Measurements from ENCODE around the gene NUP153. TPM values are rescaled to one million over a fixed set of nuclear protein-coding genes. Genes with fewer than 3 reads are reported as not detected.

NUP153 gene
- total and polyA plus RNA-seq, 10 of the 15 experiments (the other 5 are each of a cell fraction or from before 2014, with no cell fraction given): 13.9 to 77.7 (median 56.2) TPM

DNA sequence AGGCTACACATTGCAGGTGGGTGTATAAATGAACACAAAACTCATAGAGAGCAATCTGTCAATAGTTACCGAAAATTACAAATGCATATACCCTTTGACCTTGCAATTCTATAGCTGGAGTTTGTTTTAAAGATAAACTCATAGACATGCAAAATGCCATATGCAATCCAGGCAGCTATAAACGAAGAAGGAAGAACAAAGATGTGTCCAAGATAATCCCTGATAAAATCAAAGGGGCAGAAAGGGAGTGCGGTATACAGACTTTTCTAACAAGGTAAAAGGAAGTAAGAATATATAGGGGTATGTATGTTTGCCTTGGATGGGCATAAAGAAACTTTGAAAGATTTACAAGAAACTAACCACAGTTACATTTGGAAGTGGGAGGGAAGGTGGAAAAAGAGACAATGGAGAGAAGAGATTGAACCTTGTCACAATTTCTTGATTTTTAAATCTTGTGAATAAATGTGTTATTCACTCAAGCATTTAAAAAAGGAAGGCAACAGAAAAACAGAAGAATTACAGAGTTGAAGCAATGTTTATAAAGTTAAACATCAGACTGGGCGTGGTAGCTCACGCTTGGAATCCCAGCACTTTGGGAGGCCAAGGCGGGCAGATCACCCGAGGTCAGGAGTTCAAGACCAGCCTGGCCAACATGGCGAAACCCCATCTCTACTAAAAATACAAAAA is 76.8 kb downstream of the NUP153 start (continued):
- TF ChIP-seq, protein P1, sequence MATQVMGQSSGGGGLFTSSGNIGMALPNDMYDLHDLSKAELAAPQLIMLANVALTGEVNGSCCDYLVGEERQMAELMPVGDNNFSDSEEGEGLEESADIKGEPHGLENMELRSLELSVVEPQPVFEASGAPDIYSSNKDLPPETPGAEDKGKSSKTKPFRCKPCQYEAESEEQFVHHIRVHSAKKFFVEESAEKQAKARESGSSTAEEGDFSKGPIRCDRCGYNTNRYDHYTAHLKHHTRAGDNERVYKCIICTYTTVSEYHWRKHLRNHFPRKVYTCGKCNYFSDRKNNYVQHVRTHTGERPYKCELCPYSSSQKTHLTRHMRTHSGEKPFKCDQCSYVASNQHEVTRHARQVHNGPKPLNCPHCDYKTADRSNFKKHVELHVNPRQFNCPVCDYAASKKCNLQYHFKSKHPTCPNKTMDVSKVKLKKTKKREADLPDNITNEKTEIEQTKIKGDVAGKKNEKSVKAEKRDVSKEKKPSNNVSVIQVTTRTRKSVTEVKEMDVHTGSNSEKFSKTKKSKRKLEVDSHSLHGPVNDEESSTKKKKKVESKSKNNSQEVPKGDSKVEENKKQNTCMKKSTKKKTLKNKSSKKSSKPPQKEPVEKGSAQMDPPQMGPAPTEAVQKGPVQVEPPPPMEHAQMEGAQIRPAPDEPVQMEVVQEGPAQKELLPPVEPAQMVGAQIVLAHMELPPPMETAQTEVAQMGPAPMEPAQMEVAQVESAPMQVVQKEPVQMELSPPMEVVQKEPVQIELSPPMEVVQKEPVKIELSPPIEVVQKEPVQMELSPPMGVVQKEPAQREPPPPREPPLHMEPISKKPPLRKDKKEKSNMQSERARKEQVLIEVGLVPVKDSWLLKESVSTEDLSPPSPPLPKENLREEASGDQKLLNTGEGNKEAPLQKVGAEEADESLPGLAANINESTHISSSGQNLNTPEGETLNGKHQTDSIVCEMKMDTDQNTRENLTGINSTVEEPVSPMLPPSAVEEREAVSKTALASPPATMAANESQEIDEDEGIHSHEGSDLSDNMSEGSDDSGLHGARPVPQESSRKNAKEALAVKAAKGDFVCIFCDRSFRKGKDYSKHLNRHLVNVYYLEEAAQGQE (IDR thresholded peaks at IDR 0.05; ENCODE audit: low read depth, low read length): no peak
- no peak for TF ChIP-seq CBX5 (IDR thresholded peaks at IDR 0.05; ENCODE audit: low read depth)
- no peak for TF ChIP-seq MXI1 (IDR thresholded peaks at IDR 0.05; ENCODE audit: low read depth, low read length)

- RAD21 ChIA-PET (ENCODE audit: unreplicated experiment): no interaction called here
- intact Hi-C loops (cut with micrococcal nuclease; ENCODE audit: unreplicated experiment) (no loop called here), in situ Hi-C loops (cut with MboI) (no loop called here)
- no peak overlapping the region for H2AFZ ChIP-seq (ENCODE audit: control insufficient read depth, low read depth, low read length)
- peaks cover 2% of the 10 kb centered on the region; the same call in 1 of the 2 replicates for H4K20me1 ChIP-seq (ENCODE audit: control insufficient read depth, insufficient read depth)
- FAIRE-seq: no peak
- H3K27ac ChIP-seq (ENCODE audit: control insufficient read depth, insufficient read depth): no peak overlapping the region
- no peak for DNase-seq (ENCODE audit: low read depth, low spot score)
- H3K9me3 ChIP-seq (replicated peaks; ENCODE audit: control insufficient read depth, insufficient read depth, low read length): no peaks in the 10 kb centered on the region
- H3K79me2 ChIP-seq (ENCODE audit: control insufficient read depth, insufficient read depth, low read length): peaks cover 5% of the 10 kb centered on the region
- peak; percentile 31; the same call in 1 of the 3 replicates for ATAC-seq
- CTCF ChIA-PET: interaction anchor here (0.7 to 1.4 kb wide), 4 partner anchors 8 to 474 kb away, joined by 3 to 5 read pairs (median 4); no protein-coding TSS in a partner anchor
- H3K4me2 ChIP-seq (ENCODE audit: control insufficient read depth, insufficient read depth): no peak overlapping the region
- WGBS (ENCODE audit: insufficient coverage, insufficient replicate concordance, low lambda C conversion rate, missing lambda C conversion rate): 46% methylated on average over 1 of the region's 1 CpG
- peaks cover 12% of the 10 kb centered on the region; the same call in 1 of the 2 replicates for H3K4me1 ChIP-seq (ENCODE audit: control insufficient read depth, insufficient read depth, low read length)
- no peak overlapping the region for H3K9ac ChIP-seq (ENCODE audit: control insufficient read depth, insufficient read depth, low read length)
- BruUV-seq (replicated peaks): no TSS peak
- no peaks in the 10 kb centered on the region for H3K27me3 ChIP-seq (replicated peaks in 1 of 2; ENCODE audit: control insufficient read depth in 2 of 2, insufficient read depth in 2 of 2, low read length in 1 of 2)
- H3K36me3 ChIP-seq (ENCODE audit: control insufficient read depth in 2 of 2, insufficient read depth in 2 of 2, low read length in 1 of 2): peaks cover 13 to 36% of the 10 kb centered on the region in 2 experiments
- H3K4me3 ChIP-seq: no peak overlapping the region
- SMC1A ChIA-PET (ENCODE audit: uncharacterized antibody, unreplicated experiment): interaction anchor here (0.8 to 2.7 kb wide), 3 partner anchors 9 to 63 kb away, joined by 3 to 10 read pairs (median 9); no protein-coding TSS in a partner anchor
- POLR2A ChIA-PET: interaction anchor here (1.4 kb wide), 1 partner anchor 10 kb away, joined by 5 read pairs; no protein-coding TSS in a partner anchor
- no peak for TF ChIP-seq NRF1 (conservative IDR thresholded peaks at IDR 0.05; ENCODE audit: low read depth, low read length)
- TF ChIP-seq SPI1 (IDR thresholded peaks at IDR 0.05; ENCODE audit: borderline replicate concordance, insufficient read depth, low read depth, low read length): 0 out of 2 replicates have a peak, but pooled peaks have one; percentile 46
Observed at GRCh38 chr6:17628873-17629272, 77.9 kb downstream of the NUP153 start.

Data from GM12878 (cell line).